HUES6 (cell line): ENCODE measurements around the gene ZCCHC14.
"Not testable (repeated sequence)": the region's sequence is repeated elsewhere in the genome, so short reads cannot be mapped to it uniquely, and the experiment has no call there.

Experiments used
- H3K27ac ChIP-seq: 2 replicates; pipeline ENCODE4 v1.7.0; 2013; ENCODE audit warnings: low read depth, mild to moderate bottlenecking, low read length, inconsistent platforms
- H3K27me3 ChIP-seq: 2 replicates; pipeline ENCODE4 v1.6.1; 2013; ENCODE audit warnings: low read length; ENCODE audit not compliant: control insufficient read depth, insufficient read depth
- H3K36me3 ChIP-seq: 2 replicates; pipeline ENCODE4 v1.6.1; 2013; ENCODE audit warnings: low read length; ENCODE audit not compliant: control insufficient read depth, insufficient read depth
- H3K4me1 ChIP-seq: 2 replicates; pipeline ENCODE4 v1.6.1; 2013; ENCODE audit warnings: low read length; ENCODE audit not compliant: control insufficient read depth, insufficient read depth
- H3K4me3 ChIP-seq: 2 replicates; pipeline ENCODE4 v1.5.1; 2013; ENCODE audit warnings: low read depth, low read length
- H3K9ac ChIP-seq: one replicate; pipeline ENCODE4 v1.6.1; 2013; ENCODE audit warnings: mild to moderate bottlenecking, low read length
- H3K9me3 ChIP-seq: 2 replicates; pipeline ENCODE4 v1.6.1; 2013; ENCODE audit warnings: low read depth, low read length; ENCODE audit not compliant: control insufficient read depth, insufficient read depth

ZCCHC14 gene

GRCh38 chr16:87505834-87506233, 13.0 kb upstream of the ZCCHC14 start:
- H3K4me3 ChIP-seq: no peak overlapping the region

GRCh38 chr16:87503232-87503937, 10.6 kb upstream of the ZCCHC14 start:
- not testable (repeated sequence) for H3K27ac ChIP-seq, H3K27me3 ChIP-seq, H3K36me3 ChIP-seq, H3K4me3 ChIP-seq, H3K9me3 ChIP-seq, H3K4me1 ChIP-seq, H3K9ac ChIP-seq

More at GRCh38 chr16:87505834-87506233, 13.0 kb upstream of the ZCCHC14 start:
- no peaks in the 10 kb centered on the region for H3K4me1 ChIP-seq
- H3K27me3 ChIP-seq: no peaks in the 10 kb centered on the region
- H3K9ac ChIP-seq: no peak overlapping the region
- H3K36me3 ChIP-seq: no peaks in the 10 kb centered on the region
- peaks cover 4% of the 10 kb centered on the region; the same call in 1 of the 2 replicates for H3K9me3 ChIP-seq
- H3K27ac ChIP-seq: no peak overlapping the region

GRCh38 chr16:87502308-87502969, 9.6 kb upstream of the ZCCHC14 start:
- H3K27me3 ChIP-seq: no peaks in the 10 kb centered on the region
- no peaks in the 10 kb centered on the region for H3K4me1 ChIP-seq
- H3K9me3 ChIP-seq: no peaks in the 10 kb centered on the region; the same call in 1 of the 2 replicates
- H3K9ac ChIP-seq: no peak overlapping the region
- H3K4me3 ChIP-seq: no peak overlapping the region
- no peak overlapping the region for H3K27ac ChIP-seq
- no peaks in the 10 kb centered on the region for H3K36me3 ChIP-seq

GRCh38 chr16:87501117-87501516, 8.3 kb upstream of the ZCCHC14 start:
- H3K27me3 ChIP-seq: no peaks in the 10 kb centered on the region
- H3K9me3 ChIP-seq: no peaks in the 10 kb centered on the region; the same call in 1 of the 2 replicates
- H3K36me3 ChIP-seq: no peaks in the 10 kb centered on the region
- no peaks in the 10 kb centered on the region for H3K4me1 ChIP-seq
- no peak overlapping the region for H3K9ac ChIP-seq
- H3K27ac ChIP-seq: no peak overlapping the region
- no peak overlapping the region for H3K4me3 ChIP-seq

GRCh38 chr16:87499189-87499486, 6.3 kb upstream of the ZCCHC14 start:
- no peak overlapping the region for H3K27ac ChIP-seq
- H3K4me1 ChIP-seq: no peaks in the 10 kb centered on the region
- H3K4me3 ChIP-seq: no peak overlapping the region
- no peaks in the 10 kb centered on the region for H3K27me3 ChIP-seq
- H3K9me3 ChIP-seq: no peaks in the 10 kb centered on the region; the same call in 1 of the 2 replicates
- no peaks in the 10 kb centered on the region for H3K36me3 ChIP-seq
- H3K9ac ChIP-seq: no peak overlapping the region

- Histone ChIP-seq H3K9ac (no peak overlapping the region), H3K27ac (no peak overlapping the region), H3K9me3 (no peaks in the 10 kb centered on the region; the same call in 1 of the 2 replicates), H3K4me3 (no peak overlapping the region), H3K4me1 (no peaks in the 10 kb centered on the region), H3K36me3 (no peaks in the 10 kb centered on the region), H3K27me3 (no peaks in the 10 kb centered on the region)
Measured at GRCh38 chr16:87498324-87499188, 5.7 kb upstream of the ZCCHC14 start.

- H3K4me3 ChIP-seq, H3K9ac ChIP-seq, H3K27ac ChIP-seq, H3K9me3 ChIP-seq, H3K36me3 ChIP-seq, H3K4me1 ChIP-seq, H3K27me3 ChIP-seq: not testable (repeated sequence)
Measured at GRCh38 chr16:87497767-87498290, 5.0 kb upstream of the ZCCHC14 start.

GRCh38 chr16:87497023-87497766, 4.4 kb upstream of the ZCCHC14 start:
- not testable (repeated sequence) for H3K4me3 ChIP-seq, H3K4me1 ChIP-seq, H3K9me3 ChIP-seq, H3K27me3 ChIP-seq, H3K27ac ChIP-seq, H3K9ac ChIP-seq, H3K36me3 ChIP-seq

GRCh38 chr16:87496447-87496801, 3.6 kb upstream of the ZCCHC14 start:
- Histone ChIP-seq H3K4me1 (0 out of 2 replicates have a peak, but pooled peaks cover under 1% of the 10 kb centered on the region), H3K27me3 (peaks cover 5% of the 10 kb centered on the region; the same call in 1 of the 2 replicates), H3K9ac (no peak overlapping the region)

GRCh38 chr16:87495578-87496446, 3.0 kb upstream of the ZCCHC14 start:
- peaks cover 5% of the 10 kb centered on the region; the same call in 1 of the 2 replicates for H3K4me1 ChIP-seq
- peaks cover 12% of the 10 kb centered on the region; the same call in 1 of the 2 replicates for H3K27me3 ChIP-seq
- no peak overlapping the region for H3K4me3 ChIP-seq
- H3K9ac ChIP-seq: no peak overlapping the region
- H3K36me3 ChIP-seq: no peaks in the 10 kb centered on the region
- no peak overlapping the region for H3K27ac ChIP-seq
- no peaks in the 10 kb centered on the region for H3K9me3 ChIP-seq

More at GRCh38 chr16:87496447-87496801, 3.6 kb upstream of the ZCCHC14 start:
- Histone ChIP-seq H3K27ac (no peak overlapping the region), H3K9me3 (no peaks in the 10 kb centered on the region), H3K4me3 (no peak overlapping the region), H3K36me3 (no peaks in the 10 kb centered on the region)
